Erythroblast (primary cell): ENCODE data around the gene GNAT2.

Experiments used
- DNase-seq, 2 experiments: peaks; one replicate each; lab custom pipeline; 2025; lab: John Stamatoyannopoulos, UW
- GATA1 ChIP-seq: IDR thresholded peaks from 2 replicates; pipeline ENCODE4 v1.6.1; 2011; ENCODE audit warnings: low read depth, mild to moderate bottlenecking, control low read depth, low read length, moderate library complexity
- POLR2A ChIP-seq: IDR thresholded peaks from 2 replicates; pipeline ENCODE4 v1.6.1; 2011; ENCODE audit warnings: mild to moderate bottlenecking, low read length

The GNAT2 gene

DNA sequence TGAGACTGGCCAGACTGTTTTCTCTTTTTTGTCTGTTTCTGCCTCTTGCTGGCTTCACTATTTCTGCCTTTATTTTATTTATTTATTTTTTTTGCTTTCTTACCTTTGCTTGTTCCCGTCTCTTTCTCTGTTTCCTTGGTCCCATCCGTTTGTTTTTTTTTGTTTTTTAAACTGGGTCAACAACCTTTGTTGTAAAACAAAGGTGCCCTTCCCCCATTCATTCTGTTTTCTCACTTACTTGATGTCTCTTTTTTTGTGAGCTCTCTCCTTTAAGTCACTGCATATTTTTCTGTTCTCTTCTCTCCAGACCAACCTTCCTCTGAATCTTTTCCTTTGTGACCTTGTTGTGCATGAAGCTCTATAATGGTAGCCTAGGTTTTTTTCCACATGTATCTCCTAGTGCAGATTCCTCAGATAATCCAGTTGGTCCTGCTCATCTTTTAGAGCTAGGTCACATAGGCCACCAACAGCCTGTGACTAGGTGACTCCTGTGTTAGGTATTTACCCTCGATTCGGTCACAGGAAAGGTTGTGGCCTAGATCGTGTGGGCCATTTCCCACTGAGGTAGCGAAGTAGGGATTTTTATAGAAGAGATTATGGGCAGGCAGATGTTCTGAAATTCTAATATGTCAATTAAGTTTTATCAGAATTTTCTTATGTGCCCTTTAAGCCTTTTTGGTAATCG, 55.1 kb downstream of the GNAT2 start:
- DNase-seq = no peak
- no peak for TF ChIP-seq GATA1
- no peak for TF ChIP-seq POLR2A

DNA sequence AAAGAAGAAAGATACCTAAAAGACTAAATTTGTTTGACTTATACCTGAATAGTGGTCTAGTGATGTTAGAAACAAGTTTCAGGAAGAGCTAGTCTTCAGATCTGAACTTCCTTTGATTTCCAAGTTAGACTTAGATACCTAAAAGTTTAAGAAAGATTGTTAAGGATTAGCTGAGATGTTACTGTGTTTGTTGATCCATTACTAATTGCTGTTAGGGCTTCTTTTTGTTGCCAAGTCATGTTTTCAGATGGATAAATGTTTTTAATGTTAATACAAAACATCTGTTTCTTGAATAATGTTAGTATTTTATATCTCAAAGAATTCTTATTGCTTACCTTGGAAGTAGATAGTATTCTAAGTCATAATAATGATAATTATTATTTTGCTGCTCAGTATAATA, 59.4 kb downstream of the GNAT2 start:
- TF ChIP-seq GATA1 (no peak), POLR2A (no peak)
- DNase-seq = no peak

DNA sequence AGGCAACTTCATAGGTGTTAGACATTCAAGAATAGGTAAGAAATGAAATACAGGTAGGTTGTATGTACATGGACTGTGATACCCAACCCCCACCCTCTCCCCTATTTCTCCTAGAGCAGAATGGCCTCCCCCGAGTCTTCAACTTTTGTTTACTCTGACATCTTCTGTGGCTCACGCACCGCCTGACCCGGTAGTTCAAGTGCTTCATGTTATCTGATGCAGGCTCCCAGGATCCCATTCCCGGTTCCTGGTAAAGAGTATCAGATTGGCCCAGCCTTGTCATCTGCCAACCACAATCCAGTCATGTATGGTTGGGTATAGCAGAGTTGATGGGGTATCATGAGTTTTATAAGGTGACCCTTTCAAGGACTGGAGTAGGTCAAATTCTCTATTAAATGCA, 61.9 kb downstream of the GNAT2 start:
- TF ChIP-seq POLR2A (no peak), GATA1 (no peak)
- DNase-seq = no peak

DNA sequence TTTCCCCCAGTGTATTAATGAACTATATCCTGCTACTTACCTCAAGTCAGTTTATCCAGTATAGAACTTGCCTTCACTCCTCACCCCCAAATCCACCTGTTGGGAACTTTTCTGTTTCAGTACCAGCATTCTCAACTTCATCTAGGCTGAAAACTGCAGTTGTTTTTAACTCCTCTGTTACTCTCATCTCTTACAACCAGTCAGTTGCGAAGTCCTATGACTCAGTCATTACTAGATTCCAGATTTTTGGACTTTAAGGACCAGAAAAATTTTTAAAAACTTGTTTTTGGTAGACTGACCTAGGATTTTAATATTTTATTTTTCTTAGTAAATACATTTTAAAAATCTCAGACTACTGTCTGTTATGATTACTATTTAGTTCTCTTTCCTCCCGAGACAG, 62.9 kb downstream of the GNAT2 start:
- no peak for DNase-seq
- TF ChIP-seq POLR2A (no peak), GATA1 (no peak)
